Activated naive CD4-positive, alpha-beta T cell treated with anti-CD3 and anti-CD28 coated beads, Interleukin-2, amount 50 U/mL, for 72 hours (primary cell): ENCODE data around the gene TMED5. TPM values are rescaled to one million over a fixed set of nuclear protein-coding genes. Genes with fewer than 3 reads are reported as not detected.
"Not testable (repeated sequence)": the region's sequence is repeated elsewhere in the genome, so short reads cannot be mapped to it uniquely, and the experiment has no call there.

ENCODE experiments used
- ATAC-seq, 2 donors: fragments of 150-1000 bp; cut with Tn5 transposase; 2 replicates each; pipeline ENCODE4 v1.10.0; 2021; ENCODE audit warnings: mild to moderate bottlenecking in 2 of 2, moderate library complexity in 2 of 2
- DNase-seq, 2 donors: peaks; one replicate each; pipeline ENCODE4 v3.0.0; 2021 to 2022; ENCODE audit warnings: low spot score in 2 of 2
- H3K27ac Mint-ChIP-seq, 2 donors: one replicate each; pipeline ENCODE4 v1.8.0; 2022; ENCODE audit warnings: mild to moderate bottlenecking in 2 of 2, mixed read lengths in 2 of 2
- H3K36me3 Mint-ChIP-seq, 2 donors: one replicate each; pipeline ENCODE4 v1.8.0; 2022; ENCODE audit warnings: mixed read lengths in 2 of 2
- H3K9me3 Mint-ChIP-seq, 2 donors: one replicate each; pipeline ENCODE4 v1.8.0; 2022; ENCODE audit warnings: mixed read lengths in 2 of 2
- total RNA-seq, 2 donors: library from RNA; stranded (reverse); gene quantifications; one replicate each; pipeline ENCODE4 v1.2.3, GENCODE V29; 2022

TMED5 gene
- total RNA-seq: 10 to 100 TPM; 22.2 to 30.0 TPM

GRCh38 chr1:93179886-93180722, at the start of gene TMED5:
TSS of gene TMED5 (minus strand) at chr1:93180413. CDS start at chr1:93180242, 171 bp downstream.
- Mint-ChIP-seq H3K36me3 (peaks cover 27 to 46% of the 10 kb centered on the region in 2 donors), H3K27ac (peak within 1 kb of the TSS; percentile 99 to 100), H3K9me3 (no peaks in the 10 kb centered on the region)
- DNase-seq (peak; percentile 91 to 94), ATAC-seq (peak; percentile 82 to 87)

GRCh38 chr1:93223023-93223675, 42.9 kb upstream of the TMED5 start:
- no peak overlapping the region for H3K27ac Mint-ChIP-seq
- H3K9me3 Mint-ChIP-seq: peaks cover 0 to 4% of the 10 kb centered on the region in 2 donors

GRCh38 chr1:93221913-93222312, 41.7 kb upstream of the TMED5 start:
- Mint-ChIP-seq H3K27ac (no peak overlapping the region), H3K36me3 (peaks cover 6 to 53% of the 10 kb centered on the region in 2 donors), H3K9me3 (peaks cover 0 to 4% of the 10 kb centered on the region in 2 donors)
- ATAC-seq: no peak
- DNase-seq: no peak

More at GRCh38 chr1:93223023-93223675, 42.9 kb upstream of the TMED5 start:
- ATAC-seq: no peak
- peaks cover 6 to 42% of the 10 kb centered on the region in 2 donors for H3K36me3 Mint-ChIP-seq
- DNase-seq: no peak

- H3K9me3 Mint-ChIP-seq, DNase-seq, ATAC-seq, H3K27ac Mint-ChIP-seq: not testable (repeated sequence)
- H3K36me3 Mint-ChIP-seq: peaks cover 6 to 53% of the 10 kb centered on the region in 2 donors
Measured at GRCh38 chr1:93220716-93221115, 40.5 kb upstream of the TMED5 start.

- peak; percentile 72 to 76 for ATAC-seq
- peak in 1 of 2 donors; percentile 4 for DNase-seq
- peak overlapping the region; percentile 34 to 80 for H3K27ac Mint-ChIP-seq
- peaks cover 0 to 4% of the 10 kb centered on the region in 2 donors for H3K9me3 Mint-ChIP-seq
- H3K36me3 Mint-ChIP-seq: peaks cover 6 to 49% of the 10 kb centered on the region in 2 donors
Measured at GRCh38 chr1:93219443-93219842, 39.2 kb upstream of the TMED5 start.

- Mint-ChIP-seq H3K9me3 (no peaks in the 10 kb centered on the region), H3K36me3 (peaks cover 0 to 33% of the 10 kb centered on the region in 2 donors), H3K27ac (no peak overlapping the region)
- no peak for ATAC-seq
- no peak for DNase-seq
Measured at GRCh38 chr1:93215322-93215721, 35.1 kb upstream of the TMED5 start.

GRCh38 chr1:93207211-93207610, 27.0 kb upstream of the TMED5 start:
- Mint-ChIP-seq H3K36me3 (no peaks in the 10 kb centered on the region), H3K27ac (no peak overlapping the region), H3K9me3 (no peaks in the 10 kb centered on the region)
- ATAC-seq (no peak), DNase-seq (no peak)

- ATAC-seq (no peak), DNase-seq (no peak)
- H3K27ac Mint-ChIP-seq: no peak overlapping the region
- no peaks in the 10 kb centered on the region for H3K9me3 Mint-ChIP-seq
- H3K36me3 Mint-ChIP-seq: no peaks in the 10 kb centered on the region
Measured at GRCh38 chr1:93206567-93206954, 26.3 kb upstream of the TMED5 start.

GRCh38 chr1:93205892-93206566, 25.8 kb upstream of the TMED5 start:
- no peak overlapping the region for H3K27ac Mint-ChIP-seq
- DNase-seq (no peak), ATAC-seq (no peak)
- H3K9me3 Mint-ChIP-seq: no peaks in the 10 kb centered on the region
- no peaks in the 10 kb centered on the region for H3K36me3 Mint-ChIP-seq

GRCh38 chr1:93200714-93201113, 20.5 kb upstream of the TMED5 start:
- Mint-ChIP-seq H3K9me3 (no peaks in the 10 kb centered on the region), H3K27ac (no peak overlapping the region), H3K36me3 (peaks cover 0 to 18% of the 10 kb centered on the region in 2 donors)
- DNase-seq (no peak), ATAC-seq (no peak)

GRCh38 chr1:93200086-93200620, 19.9 kb upstream of the TMED5 start:
- ATAC-seq: no peak
- DNase-seq: no peak
- no peaks in the 10 kb centered on the region for H3K9me3 Mint-ChIP-seq
- no peak overlapping the region for H3K27ac Mint-ChIP-seq
- peaks cover 0 to 22% of the 10 kb centered on the region in 2 donors for H3K36me3 Mint-ChIP-seq

- peaks cover 0 to 22% of the 10 kb centered on the region in 2 donors for H3K36me3 Mint-ChIP-seq
- DNase-seq (no peak), ATAC-seq (no peak)
- H3K9me3 Mint-ChIP-seq: no peaks in the 10 kb centered on the region
- no peak overlapping the region for H3K27ac Mint-ChIP-seq
Measured at GRCh38 chr1:93199150-93199549, 18.9 kb upstream of the TMED5 start.

- no peak overlapping the region for H3K27ac Mint-ChIP-seq
- DNase-seq (no peak), ATAC-seq (no peak)
- peaks cover 0 to 22% of the 10 kb centered on the region in 2 donors for H3K36me3 Mint-ChIP-seq
- H3K9me3 Mint-ChIP-seq: no peaks in the 10 kb centered on the region
Measured at GRCh38 chr1:93196591-93196990, 16.4 kb upstream of the TMED5 start.

GRCh38 chr1:93194231-93194990, 14.2 kb upstream of the TMED5 start:
- DNase-seq: no peak
- Mint-ChIP-seq H3K9me3 (no peaks in the 10 kb centered on the region), H3K27ac (no peak overlapping the region), H3K36me3 (peaks cover 0 to 27% of the 10 kb centered on the region in 2 donors)
- no peak for ATAC-seq

- H3K27ac Mint-ChIP-seq: no peak overlapping the region
- H3K9me3 Mint-ChIP-seq: no peaks in the 10 kb centered on the region
- peaks cover 0 to 12% of the 10 kb centered on the region in 2 donors for H3K36me3 Mint-ChIP-seq
- ATAC-seq: no peak
- no peak for DNase-seq
Measured at GRCh38 chr1:93190432-93190831, 10.2 kb upstream of the TMED5 start.

- Mint-ChIP-seq H3K27ac (no peak overlapping the region), H3K9me3 (no peaks in the 10 kb centered on the region), H3K36me3 (peaks cover 0 to 27% of the 10 kb centered on the region in 2 donors)
- DNase-seq (no peak), ATAC-seq (no peak)
Measured at GRCh38 chr1:93186667-93187066, 6.5 kb upstream of the TMED5 start.
